SU-DHL-6 (cell line): ENCODE results near the gene GGPS1.

Experiments
- H2AFZ ChIP-seq: fragments of 200-600 bp; sonication (generic); 2 replicates; pipeline ENCODE4 v1.6.1; 2014; ENCODE audit warnings: low read depth, mild to moderate bottlenecking, moderate library complexity, mixed read lengths, antibody characterized with exemption, low read length; ENCODE audit not compliant: severe bottlenecking
- H3F3A ChIP-seq: fragments of 200-600 bp; shearing (Covaris generic); 2 replicates; pipeline ENCODE4 v1.6.0; 2016; ENCODE audit warnings: antibody characterized with exemption, mild to moderate bottlenecking; ENCODE audit not compliant: insufficient read depth
- H3K27ac ChIP-seq: fragments of 200-600 bp; sonication (generic); 2 replicates; pipeline ENCODE4 v1.5.1; 2016; ENCODE audit warnings: low read depth, mild to moderate bottlenecking, low read length, moderate library complexity, mixed read lengths
- H3K27me3 ChIP-seq: fragments of 200-600 bp; sonication (generic), shearing (Covaris generic); 2 replicates; pipeline ENCODE4 v1.6.0; 2014; ENCODE audit warnings: mild to moderate bottlenecking, low read length
- H3K36me3 ChIP-seq: fragments of 200-600 bp; sonication (generic); 2 replicates; pipeline ENCODE4 v1.6.1; 2014; ENCODE audit warnings: mild to moderate bottlenecking, low read length, mixed read lengths
- H3K4me2 ChIP-seq: fragments of 300-600, 200-600 bp; shearing (Covaris generic), sonication (generic); 2 replicates; pipeline ENCODE4 v1.6.0; 2014; ENCODE audit warnings: low read length, low read depth, mild to moderate bottlenecking; ENCODE audit not compliant: poor library complexity, severe bottlenecking
- H3K4me3 ChIP-seq: fragments of 200-600 bp; sonication (generic); 2 replicates; pipeline ENCODE4 v1.5.1; 2014; ENCODE audit warnings: antibody characterized with exemption, low read length, mild to moderate bottlenecking, mixed read lengths; ENCODE audit not compliant: insufficient read depth, poor library complexity, severe bottlenecking
- H3K79me2 ChIP-seq: fragments of 200-600 bp; sonication (generic); 2 replicates; pipeline ENCODE4 v1.6.1; 2014; ENCODE audit warnings: mild to moderate bottlenecking, low read length, moderate library complexity; ENCODE audit not compliant: insufficient read depth
- H3K9ac ChIP-seq: fragments of 200-600 bp; sonication (generic); 2 replicates; pipeline ENCODE4 v1.7.0; 2014; ENCODE audit warnings: mild to moderate bottlenecking, low read length
- H3K9me2 ChIP-seq: fragments of 200-600 bp; sonication (generic); replicated peaks from 2 replicates; pipeline ENCODE4 v1.6.1; 2014; ENCODE audit warnings: low read length; ENCODE audit not compliant: insufficient read depth
- H3K9me3 ChIP-seq: fragments of 200-600 bp; sonication (generic); 2 replicates; pipeline ENCODE4 v1.6.1; 2014; ENCODE audit warnings: low read length, mixed read lengths; ENCODE audit not compliant: insufficient read depth
- H4K20me1 ChIP-seq: fragments of 200-600 bp; sonication (generic); 2 replicates; pipeline ENCODE4 v1.6.1; 2014; ENCODE audit warnings: low read depth, mild to moderate bottlenecking, antibody characterized with exemption, low read length, moderate library complexity, mixed read lengths
- CTCF ChIP-seq: fragments of 200-600 bp; sonication (generic); IDR thresholded peaks from one replicate; pipeline ENCODE4 v1.5.1; 2017; ENCODE audit warnings: antibody characterized with exemption, mild to moderate bottlenecking, low read length, moderate library complexity; ENCODE audit not compliant: insufficient read depth, poor library complexity, severe bottlenecking
- EZH2phosphoT487 ChIP-seq: fragments of 200-600 bp; sonication (generic), shearing (Covaris generic); conservative IDR thresholded peaks from 2 replicates; pipeline ENCODE4 v1.6.1; 2018; ENCODE audit warnings: mild to moderate bottlenecking, antibody characterized with exemption, low read length, moderate library complexity, mixed read lengths

GGPS1 gene

DNA sequence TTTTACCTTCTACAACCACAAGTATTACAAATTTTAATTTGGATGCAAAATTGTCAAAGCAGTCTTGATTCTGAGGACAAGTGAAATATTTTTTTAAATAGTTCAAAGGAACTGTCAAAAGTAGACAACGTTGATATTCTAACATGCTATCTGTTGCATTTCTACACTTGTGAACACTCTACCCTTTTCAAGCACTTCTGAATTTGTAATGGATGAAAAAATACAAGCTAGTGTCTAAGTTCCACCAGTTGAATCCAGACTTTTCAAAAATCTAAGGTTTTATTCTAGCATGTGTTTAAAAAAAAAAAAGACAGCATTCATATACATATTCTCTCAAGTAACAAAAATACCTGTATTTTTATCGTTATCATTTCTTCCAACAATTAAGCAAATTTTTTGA is 2.5 kb upstream of the GGPS1 start:
- peak overlapping the region; percentile 96 for H3K4me2 ChIP-seq
- H3K9me3 ChIP-seq = no peaks in the 10 kb centered on the region
- H3K79me2 ChIP-seq = peaks cover 90% of the 10 kb centered on the region
- peaks cover 30% of the 10 kb centered on the region for H3F3A ChIP-seq
- no peaks in the 10 kb centered on the region for H3K27me3 ChIP-seq
- TF ChIP-seq EZH2phosphoT487 (no peak), CTCF (no peak)
- H3K36me3 ChIP-seq = no peaks in the 10 kb centered on the region; the same call in 1 of the 2 replicates
- no peak overlapping the region for H2AFZ ChIP-seq
- peak overlapping the region; percentile 78 for H3K27ac ChIP-seq
- peak overlapping the region; percentile 78 for H3K4me3 ChIP-seq
- peaks cover 20% of the 10 kb centered on the region for H4K20me1 ChIP-seq
- no peaks in the 10 kb centered on the region for H3K9me2 ChIP-seq
- peak overlapping the region; percentile 95 for H3K9ac ChIP-seq

- Histone ChIP-seq H3K27me3 (no peaks in the 10 kb centered on the region), H3K9ac (peak overlapping the region; percentile 95), H3K27ac (peak overlapping the region; percentile 78), H3K9me3 (no peaks in the 10 kb centered on the region), H3K9me2 (no peaks in the 10 kb centered on the region), H4K20me1 (peaks cover 20% of the 10 kb centered on the region), H3F3A (peaks cover 30% of the 10 kb centered on the region), H3K4me3 (peak overlapping the region; percentile 78), H2AFZ (peak overlapping the region; percentile 11), H3K36me3 (no peaks in the 10 kb centered on the region; the same call in 1 of the 2 replicates), H3K4me2 (peak overlapping the region; percentile 96), H3K79me2 (peaks cover 90% of the 10 kb centered on the region)
- TF ChIP-seq EZH2phosphoT487 (no peak), CTCF (no peak)
These were observed 1.4 kb upstream of the GGPS1 start for GRCh38 chr1:235326719-235327558.

- no peak for TF ChIP-seq EZH2phosphoT487
- no peak for TF ChIP-seq CTCF
- Histone ChIP-seq H3K4me2 (peak within 1 kb of the TSS; percentile 96), H3K36me3 (no peaks in the 10 kb centered on the region; the same call in 1 of the 2 replicates), H3K9ac (peak within 1 kb of the TSS; percentile 95), H3K9me2 (no peaks in the 10 kb centered on the region), H3K9me3 (no peaks in the 10 kb centered on the region), H4K20me1 (peaks cover 14% of the 10 kb centered on the region), H3K27me3 (no peaks in the 10 kb centered on the region), H3K27ac (peak within 1 kb of the TSS; percentile 85), H2AFZ (peak within 1 kb of the TSS; percentile 62), H3K4me3 (peak within 1 kb of the TSS; percentile 78), H3K79me2 (peaks cover 90% of the 10 kb centered on the region), H3F3A (peaks cover 30% of the 10 kb centered on the region)
These were observed 655 bp upstream of the GGPS1 start, which contains the start of gene ARID4B for GRCh38 chr1:235327559-235328270. TSS of gene ARID4B (minus strand) at chr1:235328179. CDS start at chr1:235326919, 1,260 bp downstream.
